ENCODE measurements around the gene SLC5A10.
"Not testable (repeated sequence)": the region's sequence is repeated elsewhere in the genome, so short reads cannot be mapped to it uniquely, and the experiment has no call there.

DNA sequence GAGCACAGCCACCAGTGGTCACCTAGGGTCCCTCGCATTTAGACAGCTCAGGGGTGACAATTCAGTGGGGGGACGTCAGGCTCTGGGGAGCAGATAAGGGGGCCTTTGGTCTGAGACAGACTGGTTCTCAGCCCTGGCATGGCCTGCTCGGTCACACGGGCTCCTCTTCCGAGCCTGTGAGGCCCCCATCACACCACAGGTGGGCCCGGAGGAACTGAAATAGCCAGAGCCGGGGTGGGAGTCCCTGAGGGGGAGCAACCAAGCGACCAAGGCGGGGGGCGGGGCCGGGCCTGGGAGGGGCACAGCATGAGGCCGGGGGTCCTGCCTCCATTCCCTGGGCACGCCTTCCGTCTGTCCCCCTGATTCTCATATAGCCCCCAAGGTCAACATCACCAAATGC is 90.4 kb downstream of the SLC5A10 start:
- TF ChIP-seq, protein P1, sequence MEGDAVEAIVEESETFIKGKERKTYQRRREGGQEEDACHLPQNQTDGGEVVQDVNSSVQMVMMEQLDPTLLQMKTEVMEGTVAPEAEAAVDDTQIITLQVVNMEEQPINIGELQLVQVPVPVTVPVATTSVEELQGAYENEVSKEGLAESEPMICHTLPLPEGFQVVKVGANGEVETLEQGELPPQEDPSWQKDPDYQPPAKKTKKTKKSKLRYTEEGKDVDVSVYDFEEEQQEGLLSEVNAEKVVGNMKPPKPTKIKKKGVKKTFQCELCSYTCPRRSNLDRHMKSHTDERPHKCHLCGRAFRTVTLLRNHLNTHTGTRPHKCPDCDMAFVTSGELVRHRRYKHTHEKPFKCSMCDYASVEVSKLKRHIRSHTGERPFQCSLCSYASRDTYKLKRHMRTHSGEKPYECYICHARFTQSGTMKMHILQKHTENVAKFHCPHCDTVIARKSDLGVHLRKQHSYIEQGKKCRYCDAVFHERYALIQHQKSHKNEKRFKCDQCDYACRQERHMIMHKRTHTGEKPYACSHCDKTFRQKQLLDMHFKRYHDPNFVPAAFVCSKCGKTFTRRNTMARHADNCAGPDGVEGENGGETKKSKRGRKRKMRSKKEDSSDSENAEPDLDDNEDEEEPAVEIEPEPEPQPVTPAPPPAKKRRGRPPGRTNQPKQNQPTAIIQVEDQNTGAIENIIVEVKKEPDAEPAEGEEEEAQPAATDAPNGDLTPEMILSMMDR (conservative IDR thresholded peaks at IDR 0.05; ENCODE audit: low read depth in 2 of 2) = not testable (repeated sequence)
- TF ChIP-seq STAT1 (IDR thresholded peaks at IDR 0.05; ENCODE audit: unreplicated experiment); EZH2phosphoT487 (IDR thresholded peaks at IDR 0.05; ENCODE audit: unreplicated experiment); CREB1 (CRISPR knock-in tag; IDR thresholded peaks at IDR 0.05; ENCODE audit: low read depth); POLR2AphosphoS5 (IDR thresholded peaks at IDR 0.05; ENCODE audit: low read depth); EZH2 (IDR thresholded peaks at IDR 0.05; ENCODE audit: low read depth, unreplicated experiment); JUNB (IDR thresholded peaks at IDR 0.05; ENCODE audit: unreplicated experiment); ZNF114 (CRISPR knock-in tag; IDR thresholded peaks at IDR 0.05); NANOG (IDR thresholded peaks at IDR 0.05; ENCODE audit: borderline replicate concordance): not testable (repeated sequence)
- TF ChIP-seq, protein P2, sequence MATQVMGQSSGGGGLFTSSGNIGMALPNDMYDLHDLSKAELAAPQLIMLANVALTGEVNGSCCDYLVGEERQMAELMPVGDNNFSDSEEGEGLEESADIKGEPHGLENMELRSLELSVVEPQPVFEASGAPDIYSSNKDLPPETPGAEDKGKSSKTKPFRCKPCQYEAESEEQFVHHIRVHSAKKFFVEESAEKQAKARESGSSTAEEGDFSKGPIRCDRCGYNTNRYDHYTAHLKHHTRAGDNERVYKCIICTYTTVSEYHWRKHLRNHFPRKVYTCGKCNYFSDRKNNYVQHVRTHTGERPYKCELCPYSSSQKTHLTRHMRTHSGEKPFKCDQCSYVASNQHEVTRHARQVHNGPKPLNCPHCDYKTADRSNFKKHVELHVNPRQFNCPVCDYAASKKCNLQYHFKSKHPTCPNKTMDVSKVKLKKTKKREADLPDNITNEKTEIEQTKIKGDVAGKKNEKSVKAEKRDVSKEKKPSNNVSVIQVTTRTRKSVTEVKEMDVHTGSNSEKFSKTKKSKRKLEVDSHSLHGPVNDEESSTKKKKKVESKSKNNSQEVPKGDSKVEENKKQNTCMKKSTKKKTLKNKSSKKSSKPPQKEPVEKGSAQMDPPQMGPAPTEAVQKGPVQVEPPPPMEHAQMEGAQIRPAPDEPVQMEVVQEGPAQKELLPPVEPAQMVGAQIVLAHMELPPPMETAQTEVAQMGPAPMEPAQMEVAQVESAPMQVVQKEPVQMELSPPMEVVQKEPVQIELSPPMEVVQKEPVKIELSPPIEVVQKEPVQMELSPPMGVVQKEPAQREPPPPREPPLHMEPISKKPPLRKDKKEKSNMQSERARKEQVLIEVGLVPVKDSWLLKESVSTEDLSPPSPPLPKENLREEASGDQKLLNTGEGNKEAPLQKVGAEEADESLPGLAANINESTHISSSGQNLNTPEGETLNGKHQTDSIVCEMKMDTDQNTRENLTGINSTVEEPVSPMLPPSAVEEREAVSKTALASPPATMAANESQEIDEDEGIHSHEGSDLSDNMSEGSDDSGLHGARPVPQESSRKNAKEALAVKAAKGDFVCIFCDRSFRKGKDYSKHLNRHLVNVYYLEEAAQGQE (IDR thresholded peaks at IDR 0.05; ENCODE audit: unreplicated experiment) = not testable (repeated sequence)
- TF ChIP-seq, protein P3, sequence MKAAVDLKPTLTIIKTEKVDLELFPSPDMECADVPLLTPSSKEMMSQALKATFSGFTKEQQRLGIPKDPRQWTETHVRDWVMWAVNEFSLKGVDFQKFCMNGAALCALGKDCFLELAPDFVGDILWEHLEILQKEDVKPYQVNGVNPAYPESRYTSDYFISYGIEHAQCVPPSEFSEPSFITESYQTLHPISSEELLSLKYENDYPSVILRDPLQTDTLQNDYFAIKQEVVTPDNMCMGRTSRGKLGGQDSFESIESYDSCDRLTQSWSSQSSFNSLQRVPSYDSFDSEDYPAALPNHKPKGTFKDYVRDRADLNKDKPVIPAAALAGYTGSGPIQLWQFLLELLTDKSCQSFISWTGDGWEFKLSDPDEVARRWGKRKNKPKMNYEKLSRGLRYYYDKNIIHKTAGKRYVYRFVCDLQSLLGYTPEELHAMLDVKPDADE (IDR thresholded peaks at IDR 0.05) = not testable (repeated sequence)

All from GM23338 (cell line).